ENCODE measurements around the gene CAP1.

Gene CAP1

GRCh38 chr1:40059960-40060750 is 19.6 kb downstream of the CAP1 start:
- Histone ChIP-seq H3K4me3 (ENCODE audit: control insufficient read depth in 1 of 7, extremely low read depth in 1 of 7, insufficient read depth in 4 of 7, low read depth in 2 of 7, low read length in 6 of 7) (peak overlapping the region in 4 of 7 experiments; percentile 24 to 64 (median 40)), H3K27ac (ENCODE audit: insufficient read depth in 1 of 2, low read depth in 1 of 2, low read length in 2 of 2, poor library complexity in 1 of 2, severe bottlenecking in 2 of 2) (peak overlapping the region; percentile 5 to 81), H3K4me1 (ENCODE audit: control extremely low read depth in 1 of 4, control insufficient read depth in 4 of 4, insufficient read depth in 4 of 4, low read length in 3 of 4) (peaks cover 64 to 96% (median 81%) of the 10 kb centered on the region in 4 experiments), H3K27me3 (replicated peaks in 2 of 5; ENCODE audit: control insufficient read depth in 4 of 5, insufficient read depth in 5 of 5, low read length in 4 of 5) (no peaks in the 10 kb centered on the region), H3K36me3 (ENCODE audit: control insufficient read depth in 4 of 4, insufficient read depth in 4 of 4, low read length in 3 of 4) (peaks cover 3 to 57% (median 18%) of the 10 kb centered on the region in 4 experiments), H3K9me3 (ENCODE audit: control extremely low read depth in 1 of 5, control insufficient read depth in 4 of 5, insufficient read depth in 2 of 5, low read depth in 1 of 5, low read length in 4 of 5) (no peaks in the 10 kb centered on the region)
- 16% methylated on average over 3 of the region's 7 CpGs for WGBS (ENCODE audit: insufficient coverage)
- CTCF ChIA-PET = interaction anchor here (1.0 to 8.9 kb wide), 7 partner anchors 10 to 27 kb away, joined by 3 to 42 read pairs (median 6); partner anchors contain the start of gene CAP1
- POLR2A ChIA-PET = interaction anchor here (1.0 to 1.2 kb wide), 4 partner anchors 10 to 25 kb away, joined by 3 read pairs; partner anchors contain the start of gene CAP1
- peak; percentile 27 to 67 (median 59) for DNase-seq

DNA sequence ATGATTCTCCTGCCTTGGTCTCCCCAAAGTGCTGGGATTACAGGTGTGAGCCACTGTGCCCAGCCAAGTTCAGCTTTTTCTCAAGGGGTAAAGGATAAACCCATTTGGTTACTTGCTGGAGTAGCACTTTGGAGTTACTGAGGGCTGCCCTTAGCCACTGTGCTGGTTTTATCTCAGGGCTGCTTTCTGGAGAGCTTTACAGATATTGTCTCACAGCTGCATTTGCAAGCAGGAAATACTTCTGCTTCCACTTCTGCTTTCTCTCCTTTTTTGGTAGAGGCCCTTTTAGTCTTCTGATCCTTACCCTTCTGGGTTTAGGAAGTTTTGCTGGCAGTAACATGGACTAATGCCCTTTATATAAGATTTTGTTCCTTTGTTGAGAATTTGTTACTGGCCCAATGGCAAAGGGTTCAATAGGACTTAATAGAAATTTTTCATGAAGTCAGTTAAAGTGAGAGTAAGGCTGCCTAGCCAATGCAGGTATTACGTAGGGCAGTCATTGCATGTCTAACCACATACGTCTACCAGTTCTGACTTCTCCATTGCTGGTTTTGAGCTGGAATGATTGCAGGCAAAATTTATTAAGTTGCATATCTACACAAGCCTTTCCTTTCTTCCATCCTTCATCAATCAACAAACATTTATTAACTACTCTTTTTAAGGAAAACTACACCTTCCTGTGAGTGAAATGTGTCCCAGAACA is 24.4 kb downstream of the CAP1 start:
- Histone ChIP-seq H3K9me3 (ENCODE audit: control extremely low read depth in 1 of 5, control insufficient read depth in 4 of 5, insufficient read depth in 2 of 5, low read depth in 1 of 5, low read length in 4 of 5) (no peaks in the 10 kb centered on the region), H3K27ac (ENCODE audit: insufficient read depth in 1 of 2, low read depth in 1 of 2, low read length in 2 of 2, poor library complexity in 1 of 2, severe bottlenecking in 2 of 2) (peak overlapping the region; percentile 29 to 72), H3K4me1 (ENCODE audit: control extremely low read depth in 1 of 4, control insufficient read depth in 4 of 4, insufficient read depth in 4 of 4, low read length in 3 of 4) (peaks cover 43 to 62% (median 56%) of the 10 kb centered on the region in 4 experiments), H3K27me3 (replicated peaks in 2 of 5; ENCODE audit: control insufficient read depth in 4 of 5, insufficient read depth in 5 of 5, low read length in 4 of 5) (no peaks in the 10 kb centered on the region), H3K4me3 (ENCODE audit: control insufficient read depth in 1 of 7, extremely low read depth in 1 of 7, insufficient read depth in 4 of 7, low read depth in 2 of 7, low read length in 6 of 7) (peak overlapping the region in 3 of 7 experiments; percentile 4 to 32 (median 13)), H3K36me3 (ENCODE audit: control insufficient read depth in 4 of 4, insufficient read depth in 4 of 4, low read length in 3 of 4) (peaks cover 11 to 82% (median 40%) of the 10 kb centered on the region in 4 experiments)
- ChIA-PET POLR2A (interaction anchor here (0.6 kb wide), 1 partner anchor 168 kb away, joined by 3 read pairs; no protein-coding TSS in a partner anchor), CTCF (interaction anchor here (1.0 to 8.9 kb wide), 6 partner anchors 12 to 31 kb away, joined by 3 to 42 read pairs (median 7); partner anchors contain the start of gene CAP1)
- WGBS (ENCODE audit: insufficient coverage) = 43% methylated on average over 2 of the region's 2 CpGs
- peak; percentile 56 to 90 (median 85) for DNase-seq

DNA sequence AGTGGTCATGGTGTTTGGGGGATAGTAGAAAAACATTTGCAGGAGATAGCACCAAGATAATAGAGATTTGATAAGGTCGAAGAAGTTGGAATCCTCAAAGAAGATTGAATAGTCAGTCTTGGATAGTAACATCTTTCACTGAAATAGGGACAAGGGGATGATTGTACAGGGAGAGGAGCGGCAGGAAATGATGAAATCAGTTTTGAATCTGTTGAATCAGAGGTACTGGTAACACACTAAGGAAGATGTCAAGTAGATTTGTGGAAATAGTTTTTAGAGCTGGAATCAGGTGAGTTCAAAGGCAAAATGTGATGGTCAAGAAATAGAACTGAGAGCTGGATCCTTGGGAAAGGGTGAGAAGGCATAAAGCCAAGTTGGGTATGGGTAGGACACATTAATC is 26.5 kb downstream of the CAP1 start:
- WGBS (ENCODE audit: insufficient coverage) = 96% methylated on average over 2 of the region's 2 CpGs
- H3K4me1 ChIP-seq (ENCODE audit: control extremely low read depth in 1 of 4, control insufficient read depth in 4 of 4, insufficient read depth in 4 of 4, low read length in 3 of 4) = peaks cover 26 to 41% (median 36%) of the 10 kb centered on the region in 4 experiments
- H3K4me3 ChIP-seq (ENCODE audit: control insufficient read depth in 1 of 7, extremely low read depth in 1 of 7, insufficient read depth in 4 of 7, low read depth in 2 of 7, low read length in 6 of 7) = no peak overlapping the region
- POLR2A ChIA-PET = interaction anchor here (1.2 kb wide), 1 partner anchor 8 kb away, joined by 3 read pairs; no protein-coding TSS in a partner anchor
- no peaks in the 10 kb centered on the region for H3K9me3 ChIP-seq (ENCODE audit: control extremely low read depth in 1 of 5, control insufficient read depth in 4 of 5, insufficient read depth in 2 of 5, low read depth in 1 of 5, low read length in 4 of 5)
- no peaks in the 10 kb centered on the region for H3K27me3 ChIP-seq (replicated peaks in 2 of 5; ENCODE audit: control insufficient read depth in 4 of 5, insufficient read depth in 5 of 5, low read length in 4 of 5)
- H3K36me3 ChIP-seq (ENCODE audit: control insufficient read depth in 4 of 4, insufficient read depth in 4 of 4, low read length in 3 of 4) = peaks cover 18 to 85% (median 48%) of the 10 kb centered on the region in 4 experiments
- no peak overlapping the region for H3K27ac ChIP-seq (ENCODE audit: insufficient read depth in 1 of 2, low read depth in 1 of 2, low read length in 2 of 2, poor library complexity in 1 of 2, severe bottlenecking in 2 of 2)
- CTCF ChIA-PET = interaction anchor here (1.0 to 8.9 kb wide), 3 partner anchors 10 to 33 kb away, joined by 3 to 42 read pairs (median 3); no protein-coding TSS in a partner anchor
- DNase-seq = no peak

DNA sequence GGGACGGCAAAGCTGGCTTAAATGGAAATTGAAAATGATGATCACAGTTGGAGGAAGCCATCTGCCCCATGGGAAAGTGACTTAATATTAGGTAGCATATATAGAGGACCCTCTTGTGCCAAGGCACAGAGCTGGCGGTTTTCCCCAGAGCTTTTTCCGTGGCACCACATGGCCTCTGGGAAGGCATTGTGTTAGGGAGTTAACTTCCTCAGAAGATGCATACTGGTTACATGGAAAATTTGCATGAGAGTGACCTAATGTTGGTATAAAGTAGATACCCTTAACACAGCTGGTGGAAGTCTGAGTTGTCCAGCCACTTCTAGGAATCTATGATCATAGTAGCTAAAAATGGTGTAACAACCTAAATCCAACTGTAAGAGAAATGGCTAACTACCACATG is 27.3 kb downstream of the CAP1 start:
- POLR2A ChIA-PET = no interaction called here
- H3K27ac ChIP-seq (ENCODE audit: insufficient read depth in 1 of 2, low read depth in 1 of 2, low read length in 2 of 2, poor library complexity in 1 of 2, severe bottlenecking in 2 of 2) = no peak overlapping the region
- CTCF ChIA-PET = interaction anchor here (0.9 to 1.1 kb wide), 2 partner anchors 12 to 15 kb away, joined by 3 read pairs; no protein-coding TSS in a partner anchor
- WGBS (ENCODE audit: insufficient coverage) = 96% methylated on average over 3 of the region's 3 CpGs
- H3K4me1 ChIP-seq (ENCODE audit: control extremely low read depth in 1 of 4, control insufficient read depth in 4 of 4, insufficient read depth in 4 of 4, low read length in 3 of 4) = peaks cover 24 to 34% (median 32%) of the 10 kb centered on the region in 4 experiments
- no peak for DNase-seq
- H3K36me3 ChIP-seq (ENCODE audit: control insufficient read depth in 4 of 4, insufficient read depth in 4 of 4, low read length in 3 of 4) = peaks cover 20 to 86% (median 53%) of the 10 kb centered on the region in 4 experiments
- H3K27me3 ChIP-seq (replicated peaks in 2 of 5; ENCODE audit: control insufficient read depth in 4 of 5, insufficient read depth in 5 of 5, low read length in 4 of 5) = no peaks in the 10 kb centered on the region
- no peaks in the 10 kb centered on the region for H3K9me3 ChIP-seq (ENCODE audit: control extremely low read depth in 1 of 5, control insufficient read depth in 4 of 5, insufficient read depth in 2 of 5, low read depth in 1 of 5, low read length in 4 of 5)
- no peak overlapping the region for H3K4me3 ChIP-seq (ENCODE audit: control insufficient read depth in 1 of 7, extremely low read depth in 1 of 7, insufficient read depth in 4 of 7, low read depth in 2 of 7, low read length in 6 of 7)

DNA sequence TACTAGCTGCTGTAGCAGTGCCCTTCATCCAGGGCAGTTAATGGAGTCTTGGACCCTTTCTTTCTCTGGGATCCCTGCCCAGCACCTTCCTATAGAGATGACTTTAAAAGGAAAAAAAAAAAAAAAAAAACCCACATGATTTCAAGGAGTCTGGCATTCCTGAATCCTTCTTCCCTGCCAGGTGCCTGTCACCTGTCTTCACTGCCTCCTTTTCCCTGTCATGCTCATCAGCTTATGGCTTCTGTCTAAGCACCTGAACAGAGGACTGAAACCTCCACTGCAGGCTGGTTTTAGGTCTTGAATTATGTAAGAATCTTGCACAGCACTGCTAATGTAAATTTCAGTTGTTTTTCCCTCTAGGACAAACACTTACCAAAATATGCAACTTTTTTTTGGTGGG is 31.6 kb downstream of the CAP1 start:
- Histone ChIP-seq H3K36me3 (ENCODE audit: control insufficient read depth in 4 of 4, insufficient read depth in 4 of 4, low read length in 3 of 4) (peaks cover 25 to 82% (median 59%) of the 10 kb centered on the region in 4 experiments), H3K4me1 (ENCODE audit: control extremely low read depth in 1 of 4, control insufficient read depth in 4 of 4, insufficient read depth in 4 of 4, low read length in 3 of 4) (peaks cover 0 to 16% (median 9%) of the 10 kb centered on the region in 4 experiments), H3K9me3 (ENCODE audit: control extremely low read depth in 1 of 5, control insufficient read depth in 4 of 5, insufficient read depth in 2 of 5, low read depth in 1 of 5, low read length in 4 of 5) (no peaks in the 10 kb centered on the region), H3K4me3 (ENCODE audit: control insufficient read depth in 1 of 7, extremely low read depth in 1 of 7, insufficient read depth in 4 of 7, low read depth in 2 of 7, low read length in 6 of 7) (no peak overlapping the region), H3K27me3 (replicated peaks in 2 of 5; ENCODE audit: control insufficient read depth in 4 of 5, insufficient read depth in 5 of 5, low read length in 4 of 5) (no peaks in the 10 kb centered on the region), H3K27ac (ENCODE audit: insufficient read depth in 1 of 2, low read depth in 1 of 2, low read length in 2 of 2, poor library complexity in 1 of 2, severe bottlenecking in 2 of 2) (no peak overlapping the region)
- POLR2A ChIA-PET = interaction anchor here (0.6 kb wide), 1 partner anchor 38 kb away, joined by 3 read pairs; no protein-coding TSS in a partner anchor
- CTCF ChIA-PET = interaction anchor here (1.1 to 2.4 kb wide), 2 partner anchors 15 to 32 kb away, joined by 3 to 9 read pairs; no protein-coding TSS in a partner anchor
- no peak for DNase-seq

- Histone ChIP-seq H3K9me3 (ENCODE audit: control extremely low read depth in 1 of 5, control insufficient read depth in 4 of 5, insufficient read depth in 2 of 5, low read depth in 1 of 5, low read length in 4 of 5) (no peaks in the 10 kb centered on the region), H3K4me1 (ENCODE audit: control extremely low read depth in 1 of 4, control insufficient read depth in 4 of 4, insufficient read depth in 4 of 4, low read length in 3 of 4) (peaks cover 0 to 15% (median 9%) of the 10 kb centered on the region in 4 experiments), H3K27me3 (replicated peaks in 2 of 5; ENCODE audit: control insufficient read depth in 4 of 5, insufficient read depth in 5 of 5, low read length in 4 of 5) (no peaks in the 10 kb centered on the region), H3K36me3 (ENCODE audit: control insufficient read depth in 4 of 4, insufficient read depth in 4 of 4, low read length in 3 of 4) (peaks cover 24 to 79% (median 56%) of the 10 kb centered on the region in 4 experiments), H3K27ac (ENCODE audit: insufficient read depth in 1 of 2, low read depth in 1 of 2, low read length in 2 of 2, poor library complexity in 1 of 2, severe bottlenecking in 2 of 2) (no peak overlapping the region), H3K4me3 (ENCODE audit: control insufficient read depth in 1 of 7, extremely low read depth in 1 of 7, insufficient read depth in 4 of 7, low read depth in 2 of 7, low read length in 6 of 7) (no peak overlapping the region)
- ChIA-PET CTCF (interaction anchor here (1.1 to 1.5 kb wide), 2 partner anchors 32 to 33 kb away, joined by 3 read pairs; partner anchors contain the start of gene CAP1), POLR2A (no interaction called here)
- no peak for DNase-seq
- 100% methylated on average over 1 of the region's 4 CpGs for WGBS (ENCODE audit: insufficient coverage)
Observed at GRCh38 chr1:40073062-40073461, 32.5 kb downstream of the CAP1 start.
